Peyer's patch (tissue), 4 donors: ENCODE results near the gene ENPEP.

ENCODE experiments used
- CTCF ChIP-seq, 6 experiments: fragments of 450-650 bp in 4 of 6; fragments of 200-600 bp in 2 of 6; sonication (generic) in 1 of 6; IDR thresholded peaks; one replicate each; pipeline ENCODE4 v1.5.1; 2017 to 2019; ENCODE audit warnings: antibody characterized with exemption in 6 of 6, mild to moderate bottlenecking in 3 of 6, moderate library complexity in 1 of 6
- POLR2A ChIP-seq, 2 donors: fragments of 450-650 bp; IDR thresholded peaks; one replicate each; pipeline ENCODE4 v1.5.1; 2017; ENCODE audit warnings: antibody characterized with exemption in 2 of 2, mild to moderate bottlenecking in 2 of 2, moderate library complexity in 2 of 2

GRCh38 chr4:110480746-110481271 lies 4.9 kb downstream of the ENPEP start:
- TF ChIP-seq CTCF (IDR thresholded peaks at IDR 0.05) (no peak), POLR2A (IDR thresholded peaks at IDR 0.05) (no peak)
